Measurements from ENCODE around the gene LRP1B.

GRCh38 chr2:141029428-141030078 is 1101.3 kb downstream of the LRP1B start:
- TF ChIP-seq CTCF (IDR thresholded peaks at IDR 0.05) (no peak), ZFX (IDR thresholded peaks at IDR 0.05; ENCODE audit: borderline replicate concordance) (no peak)
